Umbilical cord (tissue), 2 donors: ENCODE measurements around the gene WDHD1. TPM values are rescaled to one million over a fixed set of nuclear protein-coding genes. Genes with fewer than 3 reads are reported as not detected.
"Not testable (repeated sequence)": the region's sequence is repeated elsewhere in the genome, so short reads cannot be mapped to it uniquely, and the experiment has no call there.

ENCODE experiments used
- DNase-seq: peaks from one replicate; pipeline ENCODE4 v3.0.0-alpha.2; 2015; ENCODE audit warnings: low spot score
- total RNA-seq: library from RNA; depleted of rRNA; stranded (reverse); fragments of >200 nt; gene quantifications from one replicate; pipeline ENCODE4 v1.2.3, GENCODE V29; 2014; ENCODE audit warnings: low replicate concordance; ENCODE audit not compliant: insufficient read depth

WDHD1 gene
- total RNA-seq, 1 donor from 2014 or later: 8.2 TPM

DNA sequence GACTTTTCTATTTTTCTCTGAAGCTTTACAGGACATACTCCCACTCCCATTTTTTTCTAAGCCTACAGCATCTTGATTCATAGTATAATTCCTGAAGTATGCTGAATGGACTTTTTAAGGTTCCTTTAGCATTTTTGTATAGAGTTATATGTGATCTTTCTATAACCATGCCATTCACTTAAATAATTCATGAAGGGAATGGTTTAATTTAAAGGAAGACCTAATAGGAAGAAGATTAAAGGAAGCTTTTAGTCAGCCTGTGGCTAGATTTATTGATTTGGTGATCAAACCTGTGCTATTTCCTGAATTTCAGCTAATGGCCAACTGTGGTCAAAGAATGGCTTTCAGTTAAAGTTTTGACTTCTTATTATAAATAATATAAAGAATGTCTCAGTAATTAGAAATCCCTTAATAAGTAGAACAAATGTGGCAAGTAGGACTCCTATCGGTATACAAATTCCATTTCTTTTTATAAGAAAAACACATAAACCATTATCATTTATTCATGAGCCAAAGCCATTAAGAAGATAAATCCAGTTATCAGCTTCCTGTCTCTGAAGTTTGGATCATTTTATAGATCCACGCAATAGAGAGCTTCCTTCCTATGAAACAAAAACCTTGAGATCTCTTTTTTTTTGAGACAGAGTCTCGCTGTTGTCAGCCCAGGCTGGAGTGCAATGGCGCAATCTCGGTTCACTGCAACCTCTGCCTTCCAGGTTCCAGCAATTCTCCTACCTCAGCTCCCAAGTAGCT, 20.6 kb upstream of the WDHD1 start:
- DNase-seq: no peak

GRCh38 chr14:55045087-55045486, 18.2 kb upstream of the WDHD1 start:
- DNase-seq: no peak

GRCh38 chr14:55043528-55043927, 16.6 kb upstream of the WDHD1 start:
- no peak for DNase-seq

DNA sequence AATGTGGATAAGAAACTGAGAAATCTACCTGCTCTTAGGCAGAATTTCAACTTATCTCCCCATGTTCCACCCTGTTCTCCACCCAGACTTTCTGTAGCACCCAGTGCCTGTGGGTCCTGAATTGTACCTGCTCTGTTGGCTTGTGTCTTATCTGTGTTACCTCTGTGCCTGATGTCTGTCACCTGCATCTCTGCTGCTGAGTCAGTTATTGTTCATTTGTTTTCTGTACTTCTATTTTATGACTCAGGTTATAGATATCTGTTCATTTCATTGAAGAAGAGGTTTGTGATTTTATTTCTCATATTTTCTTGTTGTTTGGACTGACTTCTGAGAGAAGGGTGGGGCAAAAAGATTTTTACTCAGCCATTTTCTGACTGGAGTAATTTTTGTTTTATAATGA, 11.8 kb upstream of the WDHD1 start:
- no peak for DNase-seq

DNA sequence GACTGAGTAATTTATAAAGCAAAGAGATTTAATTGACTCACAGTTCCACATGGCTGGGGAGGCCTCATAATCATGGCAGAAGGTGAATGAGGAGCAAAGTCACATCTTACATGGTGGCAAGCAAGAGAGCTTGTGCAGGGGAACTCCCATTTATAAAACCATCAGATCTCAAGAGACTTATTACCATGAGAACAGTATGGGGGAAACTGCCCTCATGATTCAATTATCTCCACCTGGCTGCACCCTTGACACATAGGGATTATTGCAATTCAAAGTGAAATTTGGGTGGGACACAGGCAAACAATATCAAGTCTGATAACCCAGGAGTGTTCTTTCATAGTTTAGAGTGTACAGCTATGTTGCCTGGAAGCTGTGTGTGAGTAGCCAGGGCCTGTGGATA, 11.1 kb upstream of the WDHD1 start:
- not testable (repeated sequence) for DNase-seq

- DNase-seq: no peak
These were observed 4.3 kb upstream of the WDHD1 start for GRCh38 chr14:55031190-55031589.

DNA sequence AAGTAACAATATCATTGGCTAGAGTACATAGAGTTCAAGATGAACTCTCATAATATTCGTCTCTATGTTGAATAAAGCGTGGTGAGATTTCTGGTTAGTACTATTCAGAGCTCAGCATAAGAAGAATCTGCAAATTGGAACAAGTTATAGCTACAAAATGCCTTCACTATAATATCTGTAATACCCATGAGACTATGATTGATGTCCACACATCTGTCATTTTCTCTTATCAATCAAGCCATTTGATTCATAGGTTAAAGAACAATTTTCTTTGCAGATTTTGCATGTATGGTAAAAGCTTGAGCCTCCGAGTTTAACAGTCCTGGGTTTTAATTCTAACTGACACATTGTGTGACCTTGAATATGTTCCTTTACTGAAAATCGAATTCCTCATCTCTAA, 1.6 kb upstream of the WDHD1 start:
- no peak for DNase-seq

GRCh38 chr14:55028066-55028465, 1.2 kb upstream of the WDHD1 start:
- DNase-seq: no peak

- no peak for DNase-seq
These were observed 482 bp downstream of the WDHD1 start for GRCh38 chr14:55026441-55026792.

- DNase-seq: no peak
These were observed 951 bp downstream of the WDHD1 start for GRCh38 chr14:55025948-55026347.

GRCh38 chr14:55024365-55024764, 2.5 kb downstream of the WDHD1 start:
- DNase-seq: not testable (repeated sequence)

GRCh38 chr14:55019968-55020554, 6.8 kb downstream of the WDHD1 start:
- no peak for DNase-seq

DNA sequence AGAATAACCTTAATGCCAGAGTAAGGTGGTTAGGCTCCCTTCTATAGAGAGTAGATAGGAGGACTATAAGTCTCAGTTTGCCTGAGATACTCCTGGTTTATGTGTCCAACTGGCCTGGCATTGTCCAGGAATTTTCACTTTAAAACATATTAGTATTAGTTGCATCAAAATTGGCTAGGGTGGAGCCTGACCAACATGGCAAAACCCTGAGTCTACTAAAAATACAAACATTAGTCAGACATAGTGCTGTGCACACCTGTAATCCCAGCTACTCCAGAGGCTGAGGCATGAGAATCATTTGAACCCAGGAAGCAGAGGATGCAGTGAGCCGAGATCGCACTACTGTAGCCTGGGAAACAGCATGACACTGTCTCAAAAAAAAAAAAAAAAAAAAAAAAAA, 11.9 kb downstream of the WDHD1 start:
- DNase-seq: no peak

DNA sequence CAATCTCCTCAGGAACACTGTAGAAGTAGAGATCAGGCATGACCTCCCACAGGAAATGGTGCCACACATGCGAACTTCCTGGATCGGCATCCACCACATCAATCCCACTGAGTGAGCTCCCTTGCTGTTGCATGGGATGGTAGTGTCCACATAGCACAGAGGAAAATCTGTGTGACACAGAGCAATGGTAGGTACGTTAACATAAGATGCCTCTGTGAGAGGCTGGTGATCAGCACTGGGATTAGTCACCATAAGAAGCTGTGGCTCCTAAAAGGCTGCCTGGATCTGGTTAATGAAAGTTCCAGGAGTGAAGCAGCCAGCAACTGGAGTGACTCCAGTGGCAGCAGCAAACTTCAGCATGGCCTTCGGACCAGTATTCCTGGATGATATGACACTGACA, 21.8 kb downstream of the WDHD1 start:
- DNase-seq: no peak

DNA sequence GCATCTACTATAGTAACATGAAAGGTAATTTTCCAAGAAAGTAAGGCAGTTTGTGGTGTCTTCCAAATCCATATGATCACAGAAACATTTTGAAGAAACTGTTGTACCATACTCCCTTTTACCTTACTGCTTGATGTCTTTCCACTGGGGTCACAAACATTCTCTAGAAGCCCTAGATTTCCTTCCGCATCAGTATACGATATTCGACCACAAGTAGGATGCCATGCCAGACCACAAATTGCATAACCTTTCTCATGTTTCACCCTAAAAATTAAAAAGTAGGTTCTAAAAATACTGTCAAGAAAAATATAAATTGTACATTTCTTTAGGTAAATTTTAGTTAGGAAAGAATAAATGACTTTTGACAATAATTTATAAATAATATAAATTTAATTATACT, 26.5 kb downstream of the WDHD1 start:
- no peak for DNase-seq

GRCh38 chr14:54985156-54985555, 41.7 kb downstream of the WDHD1 start:
- DNase-seq: no peak

DNA sequence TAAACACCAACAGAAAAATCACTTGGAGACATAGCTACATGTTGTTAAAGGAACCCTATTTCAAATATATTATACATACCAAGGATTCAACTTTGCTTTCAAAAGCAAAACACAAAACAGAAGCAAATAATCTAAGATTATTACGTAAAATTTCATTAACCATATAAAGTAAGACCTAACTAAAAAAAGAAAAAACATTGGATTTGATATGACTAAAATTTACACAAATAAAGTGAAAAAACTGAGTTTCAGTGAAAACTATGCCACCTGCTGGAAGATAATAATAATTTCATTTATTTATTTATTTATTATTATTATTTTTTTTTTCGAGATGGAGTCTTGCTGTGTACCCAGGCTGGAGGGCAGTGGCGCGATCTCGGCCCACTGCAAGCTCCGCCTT, 45.2 kb downstream of the WDHD1 start:
- no peak for DNase-seq

DNA sequence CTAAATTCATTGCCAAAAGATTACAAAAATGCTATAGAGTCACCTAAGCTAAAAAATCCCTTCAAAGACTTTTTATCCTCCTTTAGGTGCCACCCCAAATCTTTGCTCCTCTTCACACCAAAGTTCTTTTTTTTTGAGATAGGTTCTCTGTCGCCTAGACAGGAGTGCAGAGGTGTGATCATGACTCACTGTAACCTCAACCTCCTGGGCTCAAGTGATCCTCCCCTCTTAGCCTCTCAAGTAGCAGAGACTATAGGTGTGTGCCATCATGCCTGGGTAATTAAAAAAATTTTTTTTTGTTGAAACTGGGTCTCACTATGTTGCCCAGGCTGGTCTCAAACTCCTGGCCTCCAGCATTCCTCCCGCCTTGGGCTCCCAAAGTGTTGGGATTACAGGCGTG, 47.9 kb downstream of the WDHD1 start:
- DNase-seq: no peak

- DNase-seq: no peak
These were observed 50.6 kb downstream of the WDHD1 start for GRCh38 chr14:54976316-54976715.

GRCh38 chr14:54975856-54976255, 51.0 kb downstream of the WDHD1 start:
- DNase-seq: no peak

- DNase-seq: no peak
These were observed 52.0 kb downstream of the WDHD1 start for GRCh38 chr14:54974788-54975414.

GRCh38 chr14:54967496-54967895, 59.4 kb downstream of the WDHD1 start:
- no peak for DNase-seq

DNA sequence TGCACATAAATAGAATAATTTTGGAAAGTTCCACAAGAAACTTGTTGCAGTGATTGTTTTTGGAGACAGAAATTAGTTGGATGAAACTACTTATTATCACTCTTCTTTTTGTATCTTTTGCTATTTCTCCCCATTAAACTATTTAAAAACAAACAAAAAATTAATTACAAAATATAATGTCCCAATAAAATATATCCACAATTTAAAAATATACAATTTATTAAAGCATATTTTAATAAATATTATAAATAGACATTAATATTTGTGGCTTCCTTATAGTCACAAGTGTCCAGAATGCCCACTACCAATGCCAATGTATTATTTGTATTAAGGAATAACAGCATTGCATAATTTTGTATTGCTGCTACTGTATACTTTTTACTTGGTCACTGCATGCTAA, 71.8 kb downstream of the WDHD1 start:
- DNase-seq: no peak
